SKM-1 (cell line): ENCODE data around the gene JTB.
"Not testable (repeated sequence)": the region's sequence is repeated elsewhere in the genome, so short reads cannot be mapped to it uniquely, and the experiment has no call there.

Experiments used
- DNase-seq: peaks from one replicate; lab custom pipeline; 2025; ENCODE audit not compliant: unreplicated experiment; lab: John Stamatoyannopoulos, UW

JTB gene

DNA sequence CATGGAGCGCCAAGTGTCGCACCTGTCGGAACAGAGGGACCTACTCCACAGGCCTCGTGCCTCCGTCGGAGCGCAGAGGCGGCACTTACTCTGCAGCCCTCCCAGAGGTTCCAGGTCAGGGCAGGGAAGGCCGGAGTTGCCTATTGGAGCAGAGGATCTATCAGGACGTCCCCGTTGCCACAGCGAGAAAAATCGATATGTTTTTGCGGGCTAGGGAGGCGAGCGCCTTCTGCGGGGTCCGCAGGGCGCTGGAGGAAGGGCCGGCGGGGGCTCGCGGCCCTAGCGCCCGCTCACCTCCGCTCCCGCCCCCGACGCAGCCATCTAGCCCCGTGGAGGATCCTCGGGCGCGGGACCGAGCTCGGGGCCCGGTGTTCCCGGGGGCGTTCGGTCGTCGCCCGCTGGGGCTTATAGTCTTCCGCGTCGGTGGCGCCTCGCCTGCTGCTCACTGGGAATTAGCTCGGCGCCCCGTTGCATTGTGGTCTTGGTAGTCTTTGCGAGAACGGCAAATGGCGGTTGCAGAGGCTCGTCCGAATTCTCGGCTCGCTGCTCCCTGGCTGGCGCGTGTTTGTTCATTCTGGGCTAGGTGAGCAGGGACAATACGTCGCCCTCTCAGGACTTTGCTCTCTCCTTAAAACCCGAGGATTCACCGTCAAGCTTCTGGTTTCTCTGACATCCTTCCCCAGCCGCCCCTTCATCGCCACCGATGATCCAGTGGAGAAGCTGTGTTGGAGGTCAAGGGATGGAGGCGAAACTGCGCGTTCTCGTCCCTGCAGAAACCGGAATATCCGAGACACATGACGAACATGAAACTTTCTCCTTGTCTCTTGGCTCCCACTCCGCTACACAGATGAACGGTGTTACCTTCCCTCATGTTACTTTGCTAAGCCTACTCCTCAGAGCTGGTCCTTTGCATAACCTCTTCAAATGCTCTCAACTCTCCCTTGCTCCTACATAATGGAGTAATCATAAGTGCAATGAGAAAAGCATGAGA lies at the start of gene JTB:
Gene JTB (minus strand): TSS at position 425 of the 991 bp plus-strand sequence. CDS start 422 bp downstream, at position 3.
- DNase-seq: peak; percentile 85

DNA sequence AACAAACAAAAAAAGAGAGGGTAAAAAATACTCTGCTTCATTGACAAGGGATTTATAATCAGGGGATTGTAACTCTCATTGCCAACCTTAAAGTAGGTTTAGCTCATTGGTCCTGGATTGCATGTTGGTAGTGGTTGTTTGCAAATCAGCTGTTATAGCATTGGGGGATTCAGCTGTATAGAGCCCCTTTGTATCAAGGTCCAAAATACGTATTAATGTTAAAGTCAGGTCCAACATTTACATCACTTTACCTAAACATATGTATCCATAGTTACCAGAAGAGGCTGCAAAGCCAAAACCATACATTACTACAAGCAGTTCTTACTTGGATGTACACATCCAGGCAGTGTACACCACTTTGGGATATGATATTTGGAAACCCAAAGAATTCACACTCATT lies 42.5 kb upstream of the JTB start:
- DNase-seq: no peak

DNA sequence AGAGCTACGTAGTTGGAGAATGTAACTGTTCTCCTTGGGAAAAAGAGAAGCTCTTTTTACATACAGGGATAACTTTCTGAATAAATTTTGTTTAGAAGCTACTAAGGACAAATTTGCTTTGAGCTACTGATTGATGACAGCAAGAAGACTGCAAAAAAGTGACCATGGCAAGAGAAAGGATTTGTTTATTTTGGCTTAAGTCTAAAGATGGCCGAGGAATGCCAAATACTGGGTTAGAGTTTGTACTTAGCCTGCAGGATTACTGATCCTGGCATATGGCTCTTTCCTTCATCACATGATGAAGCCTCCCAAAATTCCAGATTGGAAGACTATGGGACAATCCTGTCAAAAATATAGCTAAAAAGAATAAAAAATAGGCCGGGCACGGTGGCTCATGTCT lies 41.8 kb upstream of the JTB start:
- DNase-seq: no peak

DNA sequence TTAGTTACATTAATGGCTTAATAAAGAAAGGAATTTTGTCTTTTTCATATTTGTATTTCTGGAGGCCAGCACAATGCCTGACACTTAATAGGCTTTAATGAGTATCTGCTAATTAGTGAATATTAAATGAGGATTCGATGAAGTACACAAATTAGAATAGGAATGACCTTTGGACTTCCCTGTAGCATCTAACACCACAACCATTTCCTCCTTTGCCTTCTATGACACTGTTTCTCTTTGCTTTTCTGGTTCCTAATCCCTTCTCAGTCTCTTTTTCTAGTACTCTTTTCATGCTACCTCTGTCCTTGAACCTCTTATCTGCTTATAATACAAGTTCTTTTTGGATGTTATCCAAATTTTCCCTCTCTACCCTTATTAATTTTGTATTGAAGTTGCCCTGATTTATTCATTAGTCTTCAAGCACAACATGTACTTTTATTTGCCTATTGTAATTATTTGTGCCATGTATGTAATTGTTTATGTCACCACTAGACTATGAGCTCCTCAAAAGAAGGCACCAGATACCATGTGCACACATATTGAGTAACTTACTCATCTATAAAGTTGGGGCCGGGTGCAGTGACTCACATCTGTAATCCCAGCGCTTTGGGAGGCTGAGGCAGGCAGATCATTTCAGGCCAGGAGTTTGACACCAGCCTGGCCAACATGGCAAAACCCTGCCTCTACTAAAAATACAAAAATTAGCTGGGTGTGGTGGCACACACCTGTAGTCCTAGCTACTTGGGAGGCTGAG lies 36.9 kb upstream of the JTB start:
- DNase-seq: no peak

DNA sequence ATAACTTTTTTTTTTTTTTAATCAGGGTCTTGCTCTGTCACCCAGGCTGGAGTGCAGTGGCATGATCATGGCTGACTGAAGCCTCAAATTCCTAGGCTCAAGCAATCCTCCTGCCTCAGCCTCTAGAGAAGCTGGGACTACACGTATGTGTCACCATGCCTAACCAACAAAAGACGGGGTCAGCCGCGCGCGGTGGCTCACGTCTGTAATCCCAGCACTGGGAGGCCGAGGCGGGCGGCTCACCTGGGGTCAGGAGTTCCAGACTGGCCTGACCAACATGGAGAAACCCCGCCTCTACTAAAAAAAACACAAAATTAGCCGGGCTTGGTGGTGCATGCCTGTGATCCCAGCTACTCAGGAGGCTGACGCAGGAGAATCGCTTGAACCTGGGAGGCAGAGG lies 35.1 kb upstream of the JTB start:
- DNase-seq: not testable (repeated sequence)

DNA sequence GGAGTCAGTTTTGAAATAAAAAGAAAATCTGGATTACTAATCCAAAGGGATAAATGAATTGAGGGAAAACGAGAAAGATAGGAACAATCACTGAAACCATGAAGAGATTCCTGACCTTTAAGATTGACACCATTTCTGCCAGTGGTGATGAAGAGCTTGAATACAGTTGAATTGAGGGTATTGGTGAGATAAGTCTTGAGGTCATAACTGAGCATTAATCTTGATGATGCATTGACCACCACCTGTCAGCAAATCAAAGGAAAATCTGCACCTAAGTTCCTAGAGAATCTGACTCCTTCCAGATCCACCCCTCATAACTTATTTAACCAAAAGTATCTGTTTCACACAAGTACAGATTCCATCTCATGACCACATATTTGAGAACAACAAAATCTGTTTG lies 34.7 kb upstream of the JTB start:
- DNase-seq: no peak

DNA sequence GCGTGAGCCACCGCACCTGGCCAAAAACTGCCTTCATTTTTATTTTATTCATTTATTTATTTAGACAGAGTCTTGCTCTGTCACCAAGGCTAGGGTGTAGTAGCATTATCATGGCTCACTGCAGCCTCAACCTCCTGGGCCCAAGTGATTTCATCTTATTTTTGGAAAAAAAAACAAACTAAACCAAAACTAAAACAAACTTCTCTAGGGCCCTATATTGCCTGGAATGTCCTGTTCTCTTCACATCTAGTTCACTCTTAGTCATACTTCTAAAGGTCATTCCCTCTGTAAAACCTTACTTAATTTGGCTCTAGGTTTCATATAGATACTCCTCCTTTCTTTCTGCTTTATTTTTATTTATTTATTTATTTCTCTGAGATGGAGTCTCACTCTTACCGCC lies 28.7 kb upstream of the JTB start:
- DNase-seq: no peak

DNA sequence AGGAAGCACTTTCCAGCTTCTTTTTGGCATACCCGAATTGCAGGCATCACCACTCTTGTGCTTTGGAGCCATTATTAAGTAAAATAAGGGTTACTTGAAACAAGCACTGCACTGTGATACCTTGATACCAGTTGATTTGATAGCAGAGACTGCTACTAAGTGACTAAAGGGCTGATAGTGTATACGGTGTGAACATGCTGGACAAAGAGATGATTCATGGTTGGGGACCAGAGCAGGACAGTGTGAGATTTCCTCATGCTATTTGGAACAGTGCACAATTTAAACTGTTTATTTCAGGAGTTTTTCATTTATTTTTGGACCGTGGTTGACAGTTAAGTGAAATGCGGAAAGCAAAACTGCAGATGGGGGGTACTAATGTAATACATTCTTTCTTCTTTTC lies 22.9 kb upstream of the JTB start:
- no peak for DNase-seq

DNA sequence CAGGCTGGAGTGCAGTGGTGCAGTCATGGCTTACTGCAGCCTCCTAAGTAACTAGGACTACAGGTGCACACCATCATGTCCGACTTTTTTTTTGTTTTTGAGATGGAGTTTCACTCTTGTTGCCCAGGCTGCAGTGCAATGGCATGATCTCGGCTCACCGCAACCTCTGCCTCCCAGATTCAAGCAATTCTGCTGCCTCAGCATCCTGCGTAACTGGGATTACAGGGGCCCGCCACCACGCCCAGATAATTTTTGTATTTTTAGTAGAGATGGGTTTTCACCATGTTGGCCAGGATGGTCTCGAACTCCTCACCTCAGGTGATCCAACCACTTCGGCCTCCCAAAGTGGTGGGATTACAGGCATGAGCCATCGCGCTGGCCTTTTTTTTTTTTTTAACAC lies 19.4 kb upstream of the JTB start:
- DNase-seq: not testable (repeated sequence)

DNA sequence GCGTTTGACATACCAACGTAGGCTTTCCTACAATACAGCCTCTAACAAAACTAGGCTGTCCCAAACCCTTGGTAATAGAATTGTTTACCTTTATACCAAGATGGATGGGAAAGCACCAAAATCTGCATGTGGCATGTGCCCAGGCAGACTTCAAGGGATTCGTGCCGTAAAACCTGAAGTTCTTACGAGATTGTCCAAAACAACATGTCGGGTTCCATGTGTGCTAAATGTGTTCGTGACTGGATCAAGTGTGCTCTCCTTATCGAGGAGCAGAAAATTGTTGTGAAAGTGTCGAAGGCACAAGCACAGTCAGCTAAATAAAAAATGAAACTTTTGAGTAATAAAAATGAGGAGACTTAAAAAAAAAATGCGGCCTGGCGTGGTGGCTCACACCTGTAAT lies 18.2 kb upstream of the JTB start:
- DNase-seq: no peak

DNA sequence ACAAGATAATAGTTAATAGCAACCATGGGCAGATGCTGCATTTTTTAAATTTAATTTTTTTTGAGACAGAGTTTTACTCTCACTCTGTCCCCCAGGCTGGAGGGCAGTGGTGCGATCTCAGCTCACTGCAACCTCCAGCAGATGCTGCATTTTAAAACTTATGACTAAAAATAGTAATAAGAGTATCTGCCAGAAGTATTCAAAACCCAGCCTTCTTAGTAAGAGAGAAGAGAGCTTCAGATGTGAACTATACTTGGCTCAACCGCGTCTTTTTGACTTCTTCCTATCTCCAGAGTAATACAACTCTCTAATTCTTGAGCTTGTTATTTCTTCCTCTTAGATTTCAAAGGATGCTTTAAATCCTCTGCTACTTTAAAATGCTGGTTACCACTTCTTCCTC lies 17.7 kb upstream of the JTB start:
- no peak for DNase-seq

DNA sequence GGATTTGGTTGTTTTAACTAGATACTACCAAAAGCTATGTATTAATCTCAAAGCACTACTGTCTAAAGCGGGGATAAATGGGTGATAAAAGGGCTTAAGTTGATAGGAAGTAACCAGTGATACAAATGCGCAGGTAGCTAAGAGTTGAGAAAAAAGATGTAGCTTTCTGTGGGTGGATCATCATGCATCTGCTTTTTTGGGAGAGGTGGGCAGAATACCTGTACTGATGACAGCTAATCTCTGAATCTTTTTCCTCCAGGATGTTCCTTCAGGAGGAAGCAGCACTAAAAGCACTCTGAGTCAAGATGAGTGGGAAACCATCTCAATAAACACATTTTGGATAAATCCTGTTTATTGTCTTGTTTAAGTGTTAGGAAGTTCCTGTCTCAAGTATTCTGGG lies 14.3 kb upstream of the JTB start:
- no peak for DNase-seq

DNA sequence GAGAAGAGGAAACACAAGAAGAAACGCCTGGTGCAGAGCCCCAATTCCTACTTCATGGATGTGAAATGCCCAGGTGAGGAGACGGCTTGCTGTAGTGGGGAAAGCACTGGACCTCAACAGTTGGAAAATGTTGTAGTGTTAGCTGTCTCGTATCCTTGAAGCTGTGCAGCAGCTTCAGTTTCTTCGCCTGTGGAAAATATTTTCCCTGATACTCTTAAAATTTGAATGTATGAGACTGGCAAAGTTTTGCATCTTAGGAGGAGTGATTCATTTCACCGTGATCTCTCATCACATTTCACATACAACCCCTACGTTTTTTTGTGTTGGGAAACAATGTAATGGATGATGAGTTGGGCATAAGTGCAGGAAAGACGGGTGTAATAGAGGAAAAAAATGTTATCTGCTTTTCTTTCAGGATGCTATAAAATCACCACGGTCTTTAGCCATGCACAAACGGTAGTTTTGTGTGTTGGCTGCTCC lies 13.7 kb upstream of the JTB start:
- DNase-seq: no peak

DNA sequence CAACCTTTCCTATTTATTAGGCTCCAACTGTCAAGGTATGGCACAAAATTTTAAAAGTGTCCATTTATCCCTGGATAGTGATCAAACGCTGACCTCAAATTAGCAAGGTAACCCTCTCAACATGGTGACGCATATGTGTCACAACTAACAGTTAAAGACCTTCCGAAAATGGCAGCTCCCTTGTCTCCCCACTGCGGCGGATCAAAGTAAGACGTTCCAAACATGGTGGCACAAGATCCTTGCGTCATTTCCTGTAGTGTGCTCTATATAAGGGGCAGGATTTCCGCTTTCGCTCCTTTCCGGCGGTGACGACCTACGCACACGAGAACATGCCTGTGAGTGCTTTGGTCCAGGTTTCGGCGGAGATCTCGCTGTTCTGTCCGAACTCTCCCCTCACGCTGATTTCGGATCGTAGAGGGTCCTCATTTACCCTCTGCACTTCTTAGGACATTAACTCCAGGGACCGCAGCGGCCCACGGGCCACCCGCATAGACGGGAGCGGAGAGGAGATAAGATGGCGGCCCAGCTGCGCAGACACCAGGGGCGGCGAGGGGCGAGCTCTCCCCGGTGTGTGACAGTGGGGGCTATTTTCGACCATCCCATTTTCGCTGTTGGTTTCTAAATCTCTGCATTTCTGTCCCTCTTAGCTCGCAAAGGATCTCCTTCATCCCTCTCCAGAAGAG lies 13.1 kb upstream of the JTB start, which contains the start of gene RPS27:
Gene RPS27 (plus strand): TSS at position 295 of the 683 bp plus-strand sequence. CDS start 35 bp downstream, at position 330.
- peak; percentile 100 for DNase-seq

DNA sequence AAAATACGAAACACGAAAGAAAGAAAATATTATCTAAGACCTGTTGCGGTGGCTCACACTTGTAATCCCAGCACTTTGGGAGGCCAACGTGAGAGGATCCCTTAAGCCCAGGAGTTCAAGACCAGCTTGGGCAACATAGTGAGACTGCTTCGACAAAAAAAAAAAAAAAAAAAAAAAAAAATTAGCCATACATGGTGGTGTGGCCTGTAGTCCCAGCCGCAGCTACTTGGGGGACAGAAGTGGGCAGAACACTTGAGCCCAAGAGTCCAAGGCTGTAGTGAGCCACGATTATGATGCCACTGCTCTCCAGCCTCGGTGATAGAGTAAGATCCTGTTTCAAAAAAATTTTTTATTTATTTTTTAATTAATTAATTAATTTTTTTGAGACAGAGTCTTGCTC lies 10.1 kb upstream of the JTB start:
- no peak for DNase-seq

DNA sequence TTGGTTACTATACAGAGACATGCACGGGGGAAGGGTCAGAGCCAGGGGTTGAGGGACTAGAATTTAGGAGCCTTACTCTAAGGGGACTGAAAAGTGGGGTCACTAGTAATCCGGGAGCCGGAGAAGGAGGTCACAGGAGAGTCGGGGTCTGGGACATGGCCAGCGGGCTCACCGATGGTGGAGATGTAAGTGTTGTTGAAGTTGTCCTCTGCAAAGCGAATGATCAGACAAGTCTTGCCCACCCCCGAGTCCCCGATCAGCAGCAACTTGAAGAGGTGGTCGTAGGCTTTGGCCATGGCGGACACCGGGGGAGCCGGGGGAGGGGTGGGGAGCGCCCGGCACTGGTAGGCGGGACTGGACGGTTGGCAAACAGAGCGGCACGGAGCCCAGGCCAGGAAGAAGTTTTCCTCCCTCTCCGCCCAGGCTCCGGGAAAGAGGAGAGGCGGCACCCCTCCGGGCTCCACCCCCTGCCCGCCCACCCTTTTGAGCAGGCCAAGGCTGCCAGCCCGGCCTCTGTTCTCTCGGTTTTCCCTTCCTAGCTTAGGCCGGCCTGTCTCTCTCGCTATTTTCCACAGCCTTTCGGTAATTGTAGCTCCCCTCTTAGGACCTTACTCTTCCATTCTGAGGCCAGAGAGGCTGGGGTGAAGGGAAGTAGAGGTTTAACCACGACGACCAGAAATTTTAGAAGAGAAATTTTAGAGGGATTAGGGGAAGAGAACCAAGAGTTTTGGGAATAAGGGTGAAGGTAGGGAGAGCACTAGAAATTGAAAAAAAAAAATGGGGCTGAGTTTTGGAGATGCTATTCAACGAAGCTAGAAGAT lies 8.7 kb upstream of the JTB start, which contains the start of gene RAB13:
Gene RAB13 (minus strand): TSS at position 399 of the 821 bp plus-strand sequence. CDS start 103 bp downstream, at position 296.
- no peak for DNase-seq

DNA sequence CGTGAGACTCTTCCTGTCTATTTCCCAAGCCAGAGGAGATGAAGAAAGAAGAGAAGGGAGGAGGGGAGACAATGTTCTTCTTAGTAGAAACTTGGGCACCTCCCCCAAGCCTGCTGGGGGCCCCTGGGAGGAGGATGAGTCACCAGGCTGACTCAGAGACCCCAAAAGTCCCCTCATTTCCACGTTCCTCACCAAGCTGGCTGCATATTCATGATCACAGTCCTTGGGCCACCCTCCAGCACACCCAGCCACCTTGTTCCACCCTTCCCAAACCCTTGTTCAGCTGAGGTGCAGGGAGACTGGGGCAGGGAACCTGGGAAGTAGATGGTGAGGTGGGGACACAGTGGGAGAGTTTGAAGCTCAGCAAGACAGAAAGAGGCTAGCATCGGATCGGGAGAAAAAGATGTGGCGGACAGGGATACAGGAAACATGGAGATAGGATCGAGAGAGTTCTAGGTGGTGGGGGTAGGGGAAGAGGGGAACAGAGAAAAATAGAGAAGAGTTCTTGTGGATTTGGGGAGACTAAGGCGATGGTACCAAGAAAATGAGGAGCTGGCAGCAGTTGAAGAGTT lies 8.0 kb upstream of the JTB start:
- DNase-seq: no peak

DNA sequence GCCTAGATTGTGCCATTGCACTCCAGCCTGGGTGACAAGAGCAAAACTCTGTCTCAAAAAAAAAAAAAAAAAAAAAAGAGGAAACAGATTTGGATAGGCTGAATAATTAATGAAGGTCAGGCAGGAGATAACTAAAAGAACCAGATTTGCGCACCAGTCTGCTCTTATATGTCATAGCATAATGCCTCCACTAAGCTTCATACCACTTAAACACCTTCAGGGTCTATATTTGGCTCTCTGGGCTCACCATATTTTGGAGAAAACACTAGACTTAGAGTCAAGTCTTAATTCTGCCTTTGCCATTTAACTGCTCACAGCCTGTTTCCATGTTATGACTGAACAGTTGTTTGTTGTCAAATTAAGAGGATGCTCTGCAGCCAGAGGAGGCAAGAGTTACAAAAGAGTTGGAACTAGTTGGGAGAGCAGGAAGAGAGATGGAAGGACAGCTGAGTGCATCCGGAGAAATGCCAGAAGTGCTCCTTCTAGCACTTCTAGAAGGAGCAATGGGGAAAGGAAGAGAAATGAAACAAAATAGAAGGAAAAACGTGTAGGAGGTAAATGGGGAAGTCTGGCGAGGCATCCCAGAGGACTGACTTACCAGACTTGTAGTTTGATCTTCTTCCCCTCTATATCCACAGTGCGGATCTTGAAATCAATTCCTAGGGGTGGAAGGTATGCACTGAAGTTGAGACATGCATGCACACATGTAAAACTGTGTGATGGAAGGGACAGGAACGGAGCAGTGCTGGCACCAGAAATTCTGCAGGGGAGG lies 6.8 kb upstream of the JTB start:
- DNase-seq: no peak

DNA sequence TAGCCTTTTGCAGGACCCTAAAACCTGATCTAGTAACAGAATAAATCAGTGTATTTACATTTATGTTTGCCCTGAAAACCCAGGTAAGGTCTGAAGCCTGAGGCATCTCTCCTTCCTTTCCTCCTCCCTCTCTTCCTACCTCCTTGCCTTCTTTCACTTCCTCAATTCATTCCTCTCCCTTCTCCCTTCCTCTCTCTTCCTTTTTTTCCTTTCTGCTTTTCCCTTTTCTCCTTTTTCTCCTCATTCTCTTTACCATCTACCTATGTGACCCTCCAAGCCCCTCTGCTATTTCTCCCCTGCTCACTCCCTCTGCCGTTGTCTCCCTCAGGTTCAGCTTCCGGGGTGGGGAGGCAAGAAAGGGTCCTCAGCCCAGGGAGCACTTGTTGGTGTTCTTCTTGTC lies 4.3 kb upstream of the JTB start:
- not testable (repeated sequence) for DNase-seq
